CD4-positive, alpha-beta T cell treated with Interferon alpha-2 for 1 hour (primary cell): Measurements from ENCODE around the gene DCBLD2.

Source experiments
- DNase-seq, 2 donors: peaks; one replicate each; pipeline ENCODE4 v3.0.0-alpha.2; 2020 to 2022

The DCBLD2 gene

DNA sequence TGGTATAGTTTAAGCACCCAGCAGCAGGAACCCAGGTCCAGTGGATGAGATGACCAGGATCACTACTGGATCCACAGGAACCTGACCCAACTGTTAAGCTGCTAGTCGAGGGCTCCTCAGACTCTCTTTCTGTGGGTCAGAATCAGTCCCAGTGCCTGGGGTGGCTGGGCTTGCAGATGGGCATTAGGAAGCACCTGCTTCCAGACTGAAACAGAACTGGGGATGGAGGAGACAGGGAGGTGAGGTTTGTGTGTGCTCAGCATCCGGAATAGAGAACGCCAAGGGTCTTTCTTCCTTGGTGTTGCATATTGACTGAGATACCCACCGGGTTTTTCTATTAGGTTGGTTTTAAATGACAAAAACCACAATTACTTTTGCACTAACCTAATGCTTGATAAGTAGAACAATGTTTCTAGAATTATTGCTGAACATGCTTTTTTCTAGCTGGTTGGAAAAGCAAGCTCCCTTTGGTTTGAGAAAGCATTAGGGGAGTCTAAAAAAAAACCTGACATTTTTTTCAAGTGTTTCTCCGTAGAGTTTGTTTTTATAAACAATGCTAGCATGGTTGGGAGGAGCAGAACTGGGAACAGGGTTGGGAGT lies 137.6 kb downstream of the DCBLD2 start:
- DNase-seq, result no peak

DNA sequence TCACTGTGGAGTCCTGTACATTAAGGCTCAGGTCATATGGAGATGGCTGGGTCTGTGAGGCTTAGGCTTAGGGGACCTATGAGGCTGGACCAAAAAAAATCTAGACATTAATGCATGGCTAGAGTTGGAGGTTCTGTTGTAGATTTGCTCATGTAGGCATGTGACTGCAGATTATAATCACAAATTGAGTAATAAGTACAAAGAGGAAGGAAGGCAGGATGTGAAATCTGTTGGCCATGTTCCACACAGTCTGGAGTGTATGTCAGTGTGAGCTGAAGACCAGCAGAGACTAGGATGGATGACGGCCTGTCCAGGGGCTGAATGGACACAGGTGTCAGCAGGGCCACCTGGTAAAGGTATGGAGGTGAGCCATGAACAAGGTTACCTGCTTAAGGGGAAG lies 138.4 kb downstream of the DCBLD2 start, which contains the start of gene ST3GAL6:
ST3GAL6 (plus strand) TSS at position 265 of the 400 bp plus-strand sequence. CDS start 5,101 bp downstream, outside the sequence.
- peak in 1 of 2 donors; percentile 20 for DNase-seq

GRCh38 chr3:98761643-98762229 lies 139.8 kb downstream of the DCBLD2 start:
- no peak for DNase-seq

DNA sequence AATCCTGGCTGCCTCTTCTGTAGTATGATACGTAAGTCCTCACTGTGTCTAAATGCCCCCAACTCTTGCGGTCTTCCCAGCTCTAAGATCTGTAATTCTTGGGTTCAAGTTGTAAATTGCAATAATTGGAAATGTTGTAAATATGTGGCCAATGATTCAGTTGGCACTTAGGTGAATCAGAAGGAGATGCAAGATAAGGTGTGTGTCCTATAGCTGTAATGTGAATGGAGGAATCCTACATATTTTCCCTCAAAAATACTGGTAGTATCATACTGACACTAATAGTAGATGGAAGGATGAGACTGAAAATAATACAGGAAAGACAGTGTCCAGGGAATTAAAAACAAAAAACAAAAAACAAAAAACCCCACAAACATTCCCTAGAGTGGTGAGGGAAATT lies 141.9 kb downstream of the DCBLD2 start:
- DNase-seq, result no peak

GRCh38 chr3:98755601-98756000 lies 145.9 kb downstream of the DCBLD2 start:
- no peak for DNase-seq

- DNase-seq, result no peak
Observed at GRCh38 chr3:98754483-98754882, 147.0 kb downstream of the DCBLD2 start.

DNA sequence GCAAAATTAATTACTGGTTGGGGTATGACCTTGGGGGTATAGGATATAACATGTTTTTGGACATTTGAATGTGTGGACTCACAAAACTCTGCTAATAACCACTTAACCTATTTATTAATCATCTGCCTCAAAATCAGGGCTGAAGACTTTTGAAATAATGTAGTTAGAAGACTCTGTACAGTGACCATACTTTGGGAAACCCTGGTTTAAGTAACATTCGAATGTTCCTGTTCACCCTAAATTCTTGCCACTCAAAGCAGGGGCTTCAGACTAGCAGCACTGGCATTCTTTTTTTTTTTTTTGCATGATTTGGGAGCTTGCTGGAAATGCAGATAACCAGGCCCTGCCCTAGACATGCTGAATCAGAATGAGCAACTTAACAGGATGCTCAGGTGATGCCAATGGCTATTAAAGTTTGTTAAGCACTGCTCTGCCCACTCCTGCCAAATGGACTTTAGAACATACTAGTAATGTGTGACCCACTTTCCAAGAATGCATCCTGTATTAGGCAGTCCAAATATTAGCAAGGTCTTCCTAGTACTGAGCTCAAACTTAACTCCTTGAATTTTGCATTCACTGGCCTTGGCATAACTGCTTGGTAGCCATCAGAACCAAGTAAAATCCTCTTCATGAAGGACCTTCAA lies 151.1 kb downstream of the DCBLD2 start:
- DNase-seq, result no peak

DNA sequence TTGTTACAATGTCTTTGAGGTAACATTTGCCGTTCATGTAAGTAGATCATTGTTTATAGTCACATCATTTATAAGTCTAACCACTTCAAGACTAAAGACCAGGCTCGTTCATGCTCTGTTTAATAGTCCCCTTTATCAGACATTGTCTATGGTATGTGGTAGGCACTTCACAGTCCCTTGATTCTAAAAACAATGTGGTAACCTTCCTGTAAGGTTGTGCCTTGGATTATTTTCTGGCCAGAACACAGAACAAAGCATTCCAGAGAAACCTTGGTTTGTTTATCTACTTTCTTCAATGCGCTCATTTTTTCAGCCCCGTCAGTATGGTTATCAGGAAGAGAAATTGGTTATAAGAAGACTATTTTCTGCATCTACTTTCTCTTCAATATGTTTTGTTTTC lies 154.6 kb downstream of the DCBLD2 start:
- DNase-seq, result no peak

DNA sequence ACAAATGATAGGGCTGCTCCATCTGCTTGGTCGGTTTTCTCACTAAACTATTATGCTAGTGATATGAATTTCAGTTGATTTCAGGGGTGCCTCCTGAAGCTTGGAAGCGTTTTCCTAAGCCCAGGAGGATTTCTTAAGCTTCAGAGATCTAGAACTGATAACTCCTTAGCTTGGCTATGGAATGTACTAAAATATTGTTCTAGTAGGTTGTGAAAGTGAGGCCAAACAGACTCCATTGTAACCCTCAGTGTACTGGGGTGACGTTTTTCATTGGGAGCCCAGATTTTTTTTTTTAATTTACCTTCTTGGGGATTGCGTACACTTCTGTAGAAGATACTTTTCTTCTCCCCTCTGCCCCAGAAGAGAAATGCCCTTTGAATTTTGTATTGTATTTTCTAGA lies 155.4 kb downstream of the DCBLD2 start:
- no peak for DNase-seq
